GM10248 (cell line): ENCODE measurements around the gene RCL1.
"Not testable (repeated sequence)": the region's sequence is repeated elsewhere in the genome, so short reads cannot be mapped to it uniquely, and the experiment has no call there.

ENCODE experiments used
- CTCF ChIA-PET: fragments of 300-600 bp; sonication (Branson Sonifier 250); formaldehyde crosslinking; extraction: SDS; loops from one replicate; lab custom pipeline; 2021; ENCODE audit warnings: antibody characterized with exemption; lab: Yijun Ruan, JAX
- POLR2A ChIA-PET: fragments of 350-650 bp; sonication (Branson Sonifier 250); formaldehyde crosslinking; extraction: SDS; loops from one replicate; lab custom pipeline; 2020; ENCODE audit warnings: antibody characterized with exemption; lab: Yijun Ruan, JAX
- DNase-seq: peaks from one replicate; pipeline ENCODE4 v3.0.0; 2012; ENCODE audit errors: extremely low spot score
- TF ChIP-seq, protein P1 (sequence below): IDR thresholded peaks from 2 replicates; pipeline ENCODE4 v1.5.1; 2012; ENCODE audit warnings: mild to moderate bottlenecking, low read depth; ENCODE audit errors: extremely low read depth, missing control alignments, control extremely low read depth

RCL1 gene

DNA sequence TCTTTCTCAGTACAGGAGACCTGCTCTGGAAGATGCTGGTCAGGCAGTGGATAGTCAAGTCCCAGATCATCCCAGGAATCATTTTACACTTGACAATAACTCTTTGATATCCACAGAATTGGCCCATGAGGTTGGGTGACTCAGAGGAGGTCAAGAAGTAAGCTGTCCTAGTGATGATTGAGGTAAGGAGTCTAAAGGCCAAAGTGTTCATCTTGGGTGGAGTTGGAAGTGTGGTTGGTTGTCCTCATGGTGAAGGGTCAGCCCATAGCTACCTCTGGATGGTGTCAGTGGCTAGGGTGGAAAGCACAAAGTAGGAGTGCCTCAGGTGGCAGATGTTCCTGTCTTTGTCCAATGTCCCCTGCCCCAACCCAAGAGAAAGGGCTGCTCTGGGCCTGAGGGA lies 24.1 kb upstream of the RCL1 start:
- POLR2A ChIA-PET, result no interaction called here
- CTCF ChIA-PET, result interaction anchor here (1.1 to 3.6 kb wide), 5 partner anchors 9 to 832 kb away, joined by 3 to 28 read pairs (median 5); no protein-coding TSS in a partner anchor
- TF ChIP-seq, protein P1, sequence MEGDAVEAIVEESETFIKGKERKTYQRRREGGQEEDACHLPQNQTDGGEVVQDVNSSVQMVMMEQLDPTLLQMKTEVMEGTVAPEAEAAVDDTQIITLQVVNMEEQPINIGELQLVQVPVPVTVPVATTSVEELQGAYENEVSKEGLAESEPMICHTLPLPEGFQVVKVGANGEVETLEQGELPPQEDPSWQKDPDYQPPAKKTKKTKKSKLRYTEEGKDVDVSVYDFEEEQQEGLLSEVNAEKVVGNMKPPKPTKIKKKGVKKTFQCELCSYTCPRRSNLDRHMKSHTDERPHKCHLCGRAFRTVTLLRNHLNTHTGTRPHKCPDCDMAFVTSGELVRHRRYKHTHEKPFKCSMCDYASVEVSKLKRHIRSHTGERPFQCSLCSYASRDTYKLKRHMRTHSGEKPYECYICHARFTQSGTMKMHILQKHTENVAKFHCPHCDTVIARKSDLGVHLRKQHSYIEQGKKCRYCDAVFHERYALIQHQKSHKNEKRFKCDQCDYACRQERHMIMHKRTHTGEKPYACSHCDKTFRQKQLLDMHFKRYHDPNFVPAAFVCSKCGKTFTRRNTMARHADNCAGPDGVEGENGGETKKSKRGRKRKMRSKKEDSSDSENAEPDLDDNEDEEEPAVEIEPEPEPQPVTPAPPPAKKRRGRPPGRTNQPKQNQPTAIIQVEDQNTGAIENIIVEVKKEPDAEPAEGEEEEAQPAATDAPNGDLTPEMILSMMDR, result no peak
- DNase-seq, result no peak

DNA sequence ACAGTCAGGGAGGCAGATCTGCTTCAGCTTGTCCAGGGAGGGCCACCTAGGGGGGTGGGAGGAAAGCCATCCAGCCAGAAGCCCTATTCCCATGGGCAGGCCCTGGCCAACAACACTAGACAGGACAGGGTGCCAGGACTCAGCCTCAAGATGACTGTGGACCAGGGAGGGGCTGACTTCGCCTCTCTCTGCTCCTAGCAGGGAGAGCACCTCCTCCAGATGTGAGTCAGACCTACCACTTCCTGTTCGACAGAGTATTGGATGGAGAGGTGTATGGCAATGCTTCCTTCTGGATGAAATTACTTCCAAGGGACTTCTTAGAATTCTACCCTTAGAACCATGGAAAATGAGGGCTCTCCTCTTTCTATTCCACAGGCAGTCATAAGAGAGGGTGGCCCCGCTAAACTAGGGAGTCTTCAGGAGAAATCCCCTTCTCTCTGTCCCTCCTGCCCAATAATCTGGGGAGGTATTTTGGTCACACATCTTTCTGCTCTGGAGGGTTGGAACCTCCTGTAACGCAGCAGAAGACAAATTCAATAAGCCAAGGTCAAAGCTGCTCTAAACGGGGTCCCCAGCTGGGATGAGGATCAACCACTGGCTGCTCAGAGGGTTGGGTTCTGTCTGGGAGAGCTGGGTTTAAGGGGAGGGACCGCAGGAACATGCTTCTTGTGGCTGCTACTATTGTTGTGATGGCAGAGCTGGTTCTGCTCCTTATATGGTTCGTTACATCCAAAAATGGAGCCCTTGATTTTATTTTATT lies 23.2 kb upstream of the RCL1 start:
- ChIA-PET CTCF (interaction anchor here (1.1 to 3.6 kb wide), 2 partner anchors 10 to 166 kb away, joined by 3 to 28 read pairs; no protein-coding TSS in a partner anchor), POLR2A (no interaction called here)
- TF ChIP-seq, protein P1, result no peak
- DNase-seq, result peak; percentile 29

- POLR2A ChIA-PET, result no interaction called here
- CTCF ChIA-PET, result interaction anchor here (3.6 to 4.0 kb wide), 2 partner anchors 9 to 12 kb away, joined by 25 to 28 read pairs; no protein-coding TSS in a partner anchor
- TF ChIP-seq, protein P1, result no peak
- DNase-seq, result no peak
Observed at GRCh38 chr9:4771788-4772187, 21.0 kb upstream of the RCL1 start.

DNA sequence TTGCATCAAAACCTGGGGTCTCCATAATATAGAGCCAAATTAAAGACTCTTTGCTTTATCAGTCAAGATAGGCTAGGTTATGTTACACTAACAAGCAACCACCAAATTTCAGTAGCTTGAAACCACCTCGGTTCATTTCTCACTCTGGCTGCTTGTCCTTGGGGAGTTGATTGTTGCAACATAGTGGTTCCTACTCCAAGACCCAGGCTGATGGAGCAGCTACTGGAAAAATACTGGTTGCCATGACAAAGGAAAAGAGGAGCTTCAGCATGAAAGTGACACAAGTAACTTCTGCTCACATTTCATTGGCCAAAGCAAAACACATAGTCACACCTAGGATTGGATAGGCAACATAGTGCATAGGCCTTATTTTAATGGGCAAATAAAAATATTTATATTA lies 18.5 kb upstream of the RCL1 start:
- ChIA-PET CTCF (interaction anchor here (0.9 to 4.0 kb wide), 5 partner anchors 9 to 15 kb away, joined by 3 to 25 read pairs (median 4); no protein-coding TSS in a partner anchor), POLR2A (no interaction called here)
- DNase-seq, result no peak
- TF ChIP-seq, protein P1, result no peak

- POLR2A ChIA-PET, DNase-seq: not testable (repeated sequence)
- CTCF ChIA-PET, result interaction anchor here (4.0 kb wide), 1 partner anchor 12 kb away, joined by 25 read pairs; no protein-coding TSS in a partner anchor
Observed at GRCh38 chr9:4774958-4775357, 17.8 kb upstream of the RCL1 start.

- no peak for DNase-seq
- ChIA-PET POLR2A (no interaction called here), CTCF (interaction anchor here (0.8 to 1.8 kb wide), 2 partner anchors 10 to 18 kb away, joined by 3 to 5 read pairs; no protein-coding TSS in a partner anchor)
- TF ChIP-seq, protein P1, result no peak
Observed at GRCh38 chr9:4780651-4781050, 12.1 kb upstream of the RCL1 start.

- DNase-seq, result no peak
- TF ChIP-seq, protein P1, result no peak
- ChIA-PET CTCF (interaction anchor here (0.8 to 1.8 kb wide), 2 partner anchors 9 to 17 kb away, joined by 3 to 5 read pairs; no protein-coding TSS in a partner anchor), POLR2A (no interaction called here)
Observed at GRCh38 chr9:4781408-4781807, 11.3 kb upstream of the RCL1 start.

GRCh38 chr9:4783191-4783590 lies 9.6 kb upstream of the RCL1 start:
- POLR2A ChIA-PET, DNase-seq: not testable (repeated sequence)
- CTCF ChIA-PET, result interaction anchor here (1.1 to 2.4 kb wide), 3 partner anchors 9 to 23 kb away, joined by 3 to 6 read pairs (median 4); no protein-coding TSS in a partner anchor
